GM12878 (cell line): Measurements from ENCODE around the gene C19orf81. TPM values are rescaled to one million over a fixed set of nuclear protein-coding genes. Genes with fewer than 3 reads are reported as not detected.

Source experiments
- ATAC-seq: fragments of 200-7000 bp; cut with Tn5 transposase; 3 replicates; pipeline ENCODE4 v1.9.1; 2020; ENCODE audit warnings: mild to moderate bottlenecking, moderate library complexity
- BruUV-seq: library from RNA; stranded (reverse); fragments of 400-500 nt; replicated peaks from 2 replicates; lab custom pipeline; 2021; lab: Mats Ljungman, UMichigan
- CTCF ChIA-PET: fragments of 300-600 bp; sonication (Branson Sonifier 250); formaldehyde crosslinking; extraction: SDS; loops from one replicate; lab custom pipeline; 2021; ENCODE audit warnings: inconsistent platforms; lab: Yijun Ruan, JAX
- POLR2A ChIA-PET: fragments of 350-600 bp; formaldehyde crosslinking; extraction: SDS; loops from one replicate; lab custom pipeline; 2021; ENCODE audit warnings: inconsistent platforms; lab: Charles Lee
- RAD21 ChIA-PET: fragments of 300-600 bp; sonication (Branson Sonifier 250); formaldehyde crosslinking; loops from one replicate; lab custom pipeline; 2023; ENCODE audit warnings: antibody characterized with exemption; ENCODE audit not compliant: unreplicated experiment; lab: Charles Lee
- SMC1A ChIA-PET: fragments of 300-600 bp; sonication (Branson Sonifier 250); formaldehyde crosslinking; loops from one replicate; lab custom pipeline; 2023; ENCODE audit not compliant: unreplicated experiment, uncharacterized antibody; lab: Charles Lee
- DNase-seq: peaks from one replicate; pipeline ENCODE4 v3.0.0-alpha.2; 2011; ENCODE audit warnings: low read depth, low spot score
- FAIRE-seq: peaks from 3 replicates; lab custom pipeline; 2011; peaks lifted over from hg19 to GRCh38; lab: Jason Lieb, UNC
- H2AFZ ChIP-seq: 2 replicates; pipeline ENCODE4 v1.6.0; 2011; ENCODE audit warnings: low read depth, low read length, control low read depth; ENCODE audit not compliant: control insufficient read depth
- H3K27ac ChIP-seq: 2 replicates; pipeline ENCODE4 v1.5.1; 2011; ENCODE audit warnings: control low read depth; ENCODE audit not compliant: control insufficient read depth, insufficient read depth
- H3K27me3 ChIP-seq, 2 experiments: replicated peaks in 1 of 2; 2 replicates each; pipeline versions ENCODE4 v1.6.0 to v1.6.1; 2011; ENCODE audit warnings: low read length in 1 of 2; ENCODE audit not compliant: control insufficient read depth in 2 of 2, insufficient read depth in 2 of 2
- H3K36me3 ChIP-seq, 2 experiments: 2 replicates each; pipeline ENCODE4 v1.5.1; 2011; ENCODE audit warnings: low read length in 1 of 2; ENCODE audit not compliant: control insufficient read depth in 2 of 2, insufficient read depth in 2 of 2
- H3K4me1 ChIP-seq: 2 replicates; pipeline ENCODE4 v1.6.1; 2011; ENCODE audit warnings: mild to moderate bottlenecking, low read length, moderate library complexity, mixed read lengths; ENCODE audit not compliant: control insufficient read depth, insufficient read depth
- H3K4me2 ChIP-seq: 2 replicates; pipeline ENCODE4 v1.6.0; 2011; ENCODE audit warnings: control low read depth; ENCODE audit not compliant: control insufficient read depth, insufficient read depth
- H3K4me3 ChIP-seq: fragments of 200-600 bp; sonication (generic); 2 replicates; pipeline ENCODE4 v1.5.1; 2016
- H3K79me2 ChIP-seq: 2 replicates; pipeline ENCODE4 v1.6.0; 2011; ENCODE audit warnings: low read length; ENCODE audit not compliant: control insufficient read depth, insufficient read depth
- H3K9ac ChIP-seq: 2 replicates; pipeline ENCODE4 v1.8.0; 2011; ENCODE audit warnings: low read length, control low read depth, mixed read lengths; ENCODE audit not compliant: control insufficient read depth, insufficient read depth
- H3K9me3 ChIP-seq: replicated peaks from 3 replicates; pipeline ENCODE4 v1.5.1; 2011; ENCODE audit warnings: mild to moderate bottlenecking, low read length; ENCODE audit not compliant: control insufficient read depth, insufficient read depth
- H4K20me1 ChIP-seq: 2 replicates; pipeline ENCODE4 v1.6.0; 2011; ENCODE audit not compliant: control insufficient read depth, insufficient read depth
- BCL3 ChIP-seq: IDR thresholded peaks from 2 replicates; pipeline ENCODE4 v1.6.1; 2011; ENCODE audit warnings: borderline replicate concordance, low read depth, mild to moderate bottlenecking, moderate library complexity, low read length; ENCODE audit not compliant: insufficient read depth, poor library complexity, severe bottlenecking
- E2F4 ChIP-seq: IDR thresholded peaks from 2 replicates; pipeline ENCODE4 v1.6.1; 2012; ENCODE audit warnings: low read depth, low read length, improper control_type of control experiment
- E4F1 ChIP-seq: fragments of 450-650 bp; IDR thresholded peaks from 2 replicates; pipeline ENCODE4 v1.6.1; 2018; ENCODE audit warnings: borderline replicate concordance, mild to moderate bottlenecking; ENCODE audit not compliant: partially characterized antibody
- ESRRA ChIP-seq: IDR thresholded peaks from 2 replicates; pipeline ENCODE4 v1.6.1; 2012; ENCODE audit warnings: mild to moderate bottlenecking, low read length, improper control_type of control experiment
- FOXM1 ChIP-seq: IDR thresholded peaks from 2 replicates; pipeline ENCODE4 v1.6.1; 2012; ENCODE audit warnings: low read depth, mild to moderate bottlenecking, inconsistent platforms, low read length, moderate library complexity
- KLF5 ChIP-seq: fragments of 450-650 bp; IDR thresholded peaks from 2 replicates; pipeline ENCODE4 v1.6.1; 2014; ENCODE audit warnings: mild to moderate bottlenecking; ENCODE audit not compliant: partially characterized antibody
- NFYA ChIP-seq: IDR thresholded peaks from 2 replicates; pipeline ENCODE4 v1.6.1; 2011; ENCODE audit warnings: low read depth, mild to moderate bottlenecking, low read length, improper control_type of control experiment, borderline replicate concordance
- STAT1 ChIP-seq: fragments of 450-650 bp; conservative IDR thresholded peaks from 2 replicates; pipeline ENCODE4 v1.6.1; 2014; ENCODE audit warnings: antibody characterized with exemption, mild to moderate bottlenecking
- ZBED1 ChIP-seq: IDR thresholded peaks from 2 replicates; pipeline ENCODE4 v1.6.1; 2016; ENCODE audit warnings: borderline replicate concordance
- ZNF384 ChIP-seq: IDR thresholded peaks from 2 replicates; pipeline ENCODE4 v1.6.1; 2012; ENCODE audit warnings: low read depth, mild to moderate bottlenecking, low read length, improper control_type of control experiment, borderline replicate concordance
- ZNF622 ChIP-seq: fragments of 450-650 bp; IDR thresholded peaks from 2 replicates; pipeline ENCODE4 v1.6.1; 2017; ENCODE audit warnings: mild to moderate bottlenecking, inconsistent platforms
- WGBS: methylation state at CpG from one replicate; pipeline ENCODE4 v1.1.6; 2016; ENCODE audit warnings: low lambda C conversion rate; ENCODE audit not compliant: insufficient replicate concordance, insufficient coverage; ENCODE audit errors: missing lambda C conversion rate; 5-methylcytosine and 5-hydroxymethylcytosine counted together
- in situ Hi-C: fragments of 300-500 bp; cut with MboI; formaldehyde crosslinking; loops from 9 replicates; pipeline ENCODE4 v1.14.3; 2018; ENCODE audit warnings: mixed read lengths
- intact Hi-C: fragments of 100-400 bp; cut with micrococcal nuclease; formaldehyde crosslinking; loops from one replicate; pipeline ENCODE4 v1.14.2; 2022; ENCODE audit not compliant: unreplicated experiment
- polyA plus RNA-seq, 11 experiments: library from polyadenylated mRNA; depleted of rRNA in 4 of 11; unstranded in 6 of 11; stranded (reverse) in 5 of 11; fragments of >200 nt; fragmentation: Nextera tagmentation in 4 of 11; fragmentation: Illumina TruSeq in 1 of 11; extraction: Ambion mirVana in 4 of 11; extraction: Trizol in 1 of 11; gene quantifications; 1 replicate in 1 of 11; 2 replicates in 10 of 11; pipeline versions ENCODE4 v1.2.1 to v1.2.3, GENCODE V29; 2011 to 2016; ENCODE audit warnings: inconsistent platforms in 2 of 11, missing spikeins in 2 of 11, low read depth in 1 of 11
- total RNA-seq, 4 experiments: library from RNA; depleted of rRNA in 3 of 4; stranded (reverse); fragments of >200 nt in 3 of 4; fragmentation: Illumina TruSeq in 1 of 4; extraction: Trizol in 1 of 4; gene quantifications; 2 replicates each; pipeline versions ENCODE4 v1.2.1 to v1.2.3, GENCODE V29; 2013 to 2021
- TF ChIP-seq, protein P1 (sequence below): IDR thresholded peaks from 2 replicates; pipeline ENCODE4 v1.6.1; 2012; ENCODE audit warnings: low read length, inconsistent platforms

The C19orf81 gene
- total and polyA plus RNA-seq, 10 of the 15 experiments (the other 5 are each of a cell fraction or from before 2014, with no cell fraction given) = 0.69 TPM; not detected in 9

DNA sequence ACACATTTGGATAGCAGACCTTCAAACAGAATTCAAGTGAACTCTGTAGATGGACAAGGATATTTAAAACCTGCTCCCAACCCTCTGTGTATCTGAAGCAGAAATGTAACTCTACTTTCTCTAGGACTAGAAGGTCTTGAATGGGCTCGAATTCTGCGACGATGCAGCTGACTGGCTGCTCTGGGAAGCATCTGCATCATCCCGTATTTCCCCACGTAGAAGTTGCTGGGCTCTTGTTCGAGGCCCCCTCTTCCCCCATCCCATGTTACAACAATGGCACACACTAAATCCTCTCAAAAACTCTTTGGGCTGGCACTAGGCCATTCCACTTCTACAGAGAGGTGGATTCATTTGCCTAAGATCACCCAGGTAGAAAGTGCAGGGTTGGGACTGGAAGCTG is 15.0 kb downstream of the C19orf81 start:
- FAIRE-seq (no peak), ATAC-seq (no peak), DNase-seq (no peak)
- Histone ChIP-seq H3K27me3 (no peaks in the 10 kb centered on the region), H3K36me3 (no peaks in the 10 kb centered on the region), H3K79me2 (no peaks in the 10 kb centered on the region), H3K4me1 (no peaks in the 10 kb centered on the region), H3K4me2 (no peak overlapping the region), H3K4me3 (no peak overlapping the region), H2AFZ (no peak overlapping the region), H3K9me3 (no peaks in the 10 kb centered on the region; the same call in 2 of the 3 replicates), H3K27ac (no peak overlapping the region), H3K9ac (no peak overlapping the region), H4K20me1 (no peaks in the 10 kb centered on the region)
- no TSS peak for BruUV-seq
- ChIA-PET POLR2A (no interaction called here), RAD21 (interaction anchor here (0.9 kb wide), 1 partner anchor 16 kb away, joined by 3 read pairs; no protein-coding TSS in a partner anchor), SMC1A (no interaction called here), CTCF (no interaction called here)
- in situ Hi-C loops (no loop called here), intact Hi-C loops (no loop called here)
- no peak for TF ChIP-seq ZNF622
- TF ChIP-seq E4F1 = no peak
- no peak for TF ChIP-seq BCL3
- TF ChIP-seq KLF5 = no peak
- no peak for TF ChIP-seq STAT1
- TF ChIP-seq E2F4 = no peak
- no peak for TF ChIP-seq FOXM1
- no peak for TF ChIP-seq ZBED1
- TF ChIP-seq ZNF384 = no peak
- no peak for TF ChIP-seq ESRRA
- TF ChIP-seq, protein P1, sequence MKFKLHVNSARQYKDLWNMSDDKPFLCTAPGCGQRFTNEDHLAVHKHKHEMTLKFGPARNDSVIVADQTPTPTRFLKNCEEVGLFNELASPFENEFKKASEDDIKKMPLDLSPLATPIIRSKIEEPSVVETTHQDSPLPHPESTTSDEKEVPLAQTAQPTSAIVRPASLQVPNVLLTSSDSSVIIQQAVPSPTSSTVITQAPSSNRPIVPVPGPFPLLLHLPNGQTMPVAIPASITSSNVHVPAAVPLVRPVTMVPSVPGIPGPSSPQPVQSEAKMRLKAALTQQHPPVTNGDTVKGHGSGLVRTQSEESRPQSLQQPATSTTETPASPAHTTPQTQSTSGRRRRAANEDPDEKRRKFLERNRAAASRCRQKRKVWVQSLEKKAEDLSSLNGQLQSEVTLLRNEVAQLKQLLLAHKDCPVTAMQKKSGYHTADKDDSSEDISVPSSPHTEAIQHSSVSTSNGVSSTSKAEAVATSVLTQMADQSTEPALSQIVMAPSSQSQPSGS = no peak
- no peak for TF ChIP-seq NFYA
- 20% methylated on average over 6 of the region's 6 CpGs for WGBS
